ENCODE results near the gene PDE6A. TPM values are rescaled to one million over a fixed set of nuclear protein-coding genes. Genes with fewer than 3 reads are reported as not detected.
A peak's percentile ranks its signal among the peaks of the same experiment; 100 is the strongest.

PDE6A gene
- total and polyA plus RNA-seq, 2 of the 13 experiments (the other 11 are each of a cell fraction or from before 2014, with no cell fraction given) = 0.01 TPM; not detected in 1

- TF ChIP-seq THAP7 (CRISPR knock-in tag; IDR thresholded peaks at IDR 0.05) = no peak
- no peak for TF ChIP-seq POLR2A (IDR thresholded peaks at IDR 0.05; ENCODE audit: insufficient read depth in 1 of 2, low read depth in 2 of 2, low read length in 2 of 2)
- no peak for TF ChIP-seq NFE2 (CRISPR knock-in tag; IDR thresholded peaks at IDR 0.05)
- TF ChIP-seq NAIF1 (CRISPR knock-in tag; IDR thresholded peaks at IDR 0.05; ENCODE audit: borderline replicate concordance) = no peak
- no peak for TF ChIP-seq CENPX (CRISPR knock-in tag; IDR thresholded peaks at IDR 0.05)
- no peak for TF ChIP-seq TSC22D2 (CRISPR knock-in tag; IDR thresholded peaks at IDR 0.05; ENCODE audit: borderline replicate concordance)
Measured at GRCh38 chr5:149953436-149954121, 9.0 kb upstream of the PDE6A start (continued).

GRCh38 chr5:149951138-149951749, 6.7 kb upstream of the PDE6A start:
- no TSS peak for BruUV-seq (replicated peaks)
- in situ Hi-C loops (cut with HindIII; ENCODE audit: extremely low pct_ligation_motif_present, low pct_unique_long_range_greater_than_20kb) (loop anchor here (5.0 kb wide), 1 partner anchor 36 kb away; no protein-coding TSS in a partner anchor), intact Hi-C loops (cut with micrococcal nuclease; ENCODE audit: unreplicated experiment) (loop anchor here (1.0 to 2.0 kb wide), 2 partner anchors 18 to 39 kb away; no protein-coding TSS in a partner anchor)
- ChIA-PET CTCF (ENCODE audit: low intra/inter-chr PET ratio, low total read pairs) (interaction anchor here (0.7 to 1.9 kb wide), 3 partner anchors 9 to 39 kb away, joined by 3 to 25 read pairs (median 5); partner anchors contain the start of gene SLC26A2), POLR2A (interaction anchor here (0.7 to 1.7 kb wide), 4 partner anchors 9 to 39 kb away, joined by 3 to 9 read pairs (median 4); partner anchors contain the start of gene SLC26A2)
- no peak overlapping the region for H3K4me3 ChIP-seq (replicated peaks in 1 of 3; ENCODE audit: insufficient read depth in 1 of 3, low read depth in 2 of 3, low read length in 3 of 3)
- no peak overlapping the region for H3K9ac ChIP-seq (ENCODE audit: insufficient read depth, low read depth, low read length)
- no peaks in the 10 kb centered on the region for H4K20me1 ChIP-seq (ENCODE audit: insufficient read depth, low read length)
- no peak overlapping the region; the same call in 1 of the 2 replicates for H3K4me2 ChIP-seq (ENCODE audit: low read depth, low read length)
- H3K27me3 ChIP-seq (ENCODE audit: control insufficient read depth in 1 of 2, insufficient read depth in 2 of 2, low read length in 2 of 2) = peaks cover 0 to 3% of the 10 kb centered on the region in 2 experiments; a peak in 1 of 5 replicates
- FAIRE-seq (peak; percentile 90), ATAC-seq (peak; percentile 98), DNase-seq (ENCODE audit: low spot score) (peak; percentile 49)
- H3K9me3 ChIP-seq (ENCODE audit: low read length) = no peaks in the 10 kb centered on the region
- no peaks in the 10 kb centered on the region for H3K36me3 ChIP-seq (replicated peaks in 1 of 2; ENCODE audit: control insufficient read depth in 1 of 2, insufficient read depth in 2 of 2, low read length in 2 of 2)
- peaks cover 8% of the 10 kb centered on the region for H3K4me1 ChIP-seq (ENCODE audit: insufficient read depth, low read length)
- no peaks in the 10 kb centered on the region for H3K79me2 ChIP-seq (ENCODE audit: insufficient read depth, low read length)
- 24% methylated on average over 6 of the region's 6 CpGs for WGBS (ENCODE audit: low lambda C conversion rate)
- H2AFZ ChIP-seq (ENCODE audit: low read length) = no peak overlapping the region
- no peak overlapping the region for H3K27ac ChIP-seq (ENCODE audit: extremely low read length, insufficient read depth, low read length)
- TF ChIP-seq DNMT1 (CRISPR knock-in tag; IDR thresholded peaks at IDR 0.05) (no peak), CEBPG (CRISPR knock-in tag; IDR thresholded peaks at IDR 0.05) (peak; percentile 56; the same call in 1 of the 2 replicates), FOXA3 (CRISPR knock-in tag; IDR thresholded peaks at IDR 0.05) (0 out of 2 replicates have a peak, but pooled peaks have one; percentile 14), ZNF331 (CRISPR knock-in tag; IDR thresholded peaks at IDR 0.05) (peak; percentile 51; the same call in 1 of the 2 replicates), BCL6 (CRISPR knock-in tag; IDR thresholded peaks at IDR 0.05) (peak; percentile 26; the same call in 1 of the 2 replicates), FOXM1 (CRISPR knock-in tag; IDR thresholded peaks at IDR 0.05) (no peak), TEAD3 (CRISPR knock-in tag; optimal IDR thresholded peaks at IDR 0.05; ENCODE audit: borderline replicate concordance) (peak; percentile 51), ZNF232 (CRISPR knock-in tag; IDR thresholded peaks at IDR 0.05; ENCODE audit: borderline replicate concordance) (peak; percentile 98), ZNF256 (CRISPR knock-in tag; conservative IDR thresholded peaks at IDR 0.05) (no peak), SMC3 (IDR thresholded peaks at IDR 0.05; ENCODE audit: low read length) (peak; percentile 75), GATAD1 (CRISPR knock-in tag; IDR thresholded peaks at IDR 0.05) (no peak), ESRRA (CRISPR knock-in tag; IDR thresholded peaks at IDR 0.05; ENCODE audit: low read depth) (0 out of 2 replicates have a peak, but pooled peaks have one; percentile 66), ZNF382 (CRISPR knock-in tag; IDR thresholded peaks at IDR 0.05; ENCODE audit: borderline replicate concordance) (no peak), RAD21 (CRISPR knock-in tag; IDR thresholded peaks at IDR 0.05) (peak; percentile 32; the same call in 1 of the 2 replicates), JUNB (CRISPR knock-in tag; IDR thresholded peaks at IDR 0.05; ENCODE audit: borderline replicate concordance) (no peak), ZNF335 (CRISPR knock-in tag; IDR thresholded peaks at IDR 0.05) (no peak), HNRNPK (IDR thresholded peaks at IDR 0.05; ENCODE audit: low read depth, low read length, poor library complexity, severe bottlenecking) (no peak), ZNF564 (CRISPR knock-in tag; IDR thresholded peaks at IDR 0.05) (no peak), HMG20A (CRISPR knock-in tag; IDR thresholded peaks at IDR 0.05; ENCODE audit: borderline replicate concordance) (0 out of 2 replicates have a peak, but pooled peaks have one; percentile 18), ZBTB7B (CRISPR knock-in tag; IDR thresholded peaks at IDR 0.05) (0 out of 2 replicates have a peak, but pooled peaks have one; percentile 23)
